Epithelial cell of esophagus (primary cell): ENCODE results near the gene ZFYVE1.
"Not testable (repeated sequence)": the region's sequence is repeated elsewhere in the genome, so short reads cannot be mapped to it uniquely, and the experiment has no call there.

Experiments
- DNase-seq: peaks from one replicate; pipeline ENCODE4 v3.0.0; 2010; ENCODE audit warnings: low read depth
- H3K4me3 ChIP-seq: 2 replicates; pipeline ENCODE4 v1.5.1; 2011; ENCODE audit warnings: mild to moderate bottlenecking, low read length, control low read depth
- TF ChIP-seq, protein P1 (sequence below): IDR thresholded peaks from 2 replicates; pipeline ENCODE4 v1.5.1; 2011; ENCODE audit warnings: low read depth, mild to moderate bottlenecking, low read length, control low read depth, inconsistent platforms; ENCODE audit not compliant: insufficient read depth; ENCODE audit errors: missing control alignments

The ZFYVE1 gene

DNA sequence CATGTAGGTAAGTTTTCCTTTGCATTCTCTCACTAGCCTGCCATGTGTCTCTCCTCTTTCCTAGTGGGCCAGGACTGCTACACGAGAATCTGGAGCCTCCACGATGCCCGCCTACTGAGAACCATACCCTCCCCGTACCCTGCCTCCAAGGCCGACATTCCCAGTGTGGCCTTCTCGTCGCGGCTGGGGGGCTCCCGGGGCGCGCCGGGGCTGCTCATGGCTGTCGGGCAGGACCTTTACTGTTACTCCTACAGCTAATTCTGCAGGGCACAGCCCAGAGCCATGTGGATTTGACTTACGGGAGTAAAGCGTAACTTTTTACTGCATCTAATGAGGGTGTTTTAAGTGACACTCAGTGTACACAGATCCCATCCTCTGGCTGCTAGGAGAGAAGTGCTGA lies 68.4 kb downstream of the ZFYVE1 start:
- no peak overlapping the region for H3K4me3 ChIP-seq
- DNase-seq, result no peak
- TF ChIP-seq, protein P1, sequence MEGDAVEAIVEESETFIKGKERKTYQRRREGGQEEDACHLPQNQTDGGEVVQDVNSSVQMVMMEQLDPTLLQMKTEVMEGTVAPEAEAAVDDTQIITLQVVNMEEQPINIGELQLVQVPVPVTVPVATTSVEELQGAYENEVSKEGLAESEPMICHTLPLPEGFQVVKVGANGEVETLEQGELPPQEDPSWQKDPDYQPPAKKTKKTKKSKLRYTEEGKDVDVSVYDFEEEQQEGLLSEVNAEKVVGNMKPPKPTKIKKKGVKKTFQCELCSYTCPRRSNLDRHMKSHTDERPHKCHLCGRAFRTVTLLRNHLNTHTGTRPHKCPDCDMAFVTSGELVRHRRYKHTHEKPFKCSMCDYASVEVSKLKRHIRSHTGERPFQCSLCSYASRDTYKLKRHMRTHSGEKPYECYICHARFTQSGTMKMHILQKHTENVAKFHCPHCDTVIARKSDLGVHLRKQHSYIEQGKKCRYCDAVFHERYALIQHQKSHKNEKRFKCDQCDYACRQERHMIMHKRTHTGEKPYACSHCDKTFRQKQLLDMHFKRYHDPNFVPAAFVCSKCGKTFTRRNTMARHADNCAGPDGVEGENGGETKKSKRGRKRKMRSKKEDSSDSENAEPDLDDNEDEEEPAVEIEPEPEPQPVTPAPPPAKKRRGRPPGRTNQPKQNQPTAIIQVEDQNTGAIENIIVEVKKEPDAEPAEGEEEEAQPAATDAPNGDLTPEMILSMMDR, result no peak

GRCh38 chr14:72957213-72957612 lies 69.7 kb downstream of the ZFYVE1 start:
- no peak for DNase-seq
- TF ChIP-seq, protein P1, result no peak
- no peak overlapping the region for H3K4me3 ChIP-seq

GRCh38 chr14:72956741-72957140 lies 70.2 kb downstream of the ZFYVE1 start:
- not testable (repeated sequence) for DNase-seq, H3K4me3 ChIP-seq

- TF ChIP-seq, protein P1, result no peak
- no peak for DNase-seq
- no peak overlapping the region for H3K4me3 ChIP-seq
Observed at GRCh38 chr14:72952171-72952570, 74.7 kb downstream of the ZFYVE1 start.

- TF ChIP-seq, protein P1, result peak; percentile 91
- no peak overlapping the region for H3K4me3 ChIP-seq
- DNase-seq, result peak; percentile 63
Observed at GRCh38 chr14:72948481-72949138, 78.3 kb downstream of the ZFYVE1 start.

DNA sequence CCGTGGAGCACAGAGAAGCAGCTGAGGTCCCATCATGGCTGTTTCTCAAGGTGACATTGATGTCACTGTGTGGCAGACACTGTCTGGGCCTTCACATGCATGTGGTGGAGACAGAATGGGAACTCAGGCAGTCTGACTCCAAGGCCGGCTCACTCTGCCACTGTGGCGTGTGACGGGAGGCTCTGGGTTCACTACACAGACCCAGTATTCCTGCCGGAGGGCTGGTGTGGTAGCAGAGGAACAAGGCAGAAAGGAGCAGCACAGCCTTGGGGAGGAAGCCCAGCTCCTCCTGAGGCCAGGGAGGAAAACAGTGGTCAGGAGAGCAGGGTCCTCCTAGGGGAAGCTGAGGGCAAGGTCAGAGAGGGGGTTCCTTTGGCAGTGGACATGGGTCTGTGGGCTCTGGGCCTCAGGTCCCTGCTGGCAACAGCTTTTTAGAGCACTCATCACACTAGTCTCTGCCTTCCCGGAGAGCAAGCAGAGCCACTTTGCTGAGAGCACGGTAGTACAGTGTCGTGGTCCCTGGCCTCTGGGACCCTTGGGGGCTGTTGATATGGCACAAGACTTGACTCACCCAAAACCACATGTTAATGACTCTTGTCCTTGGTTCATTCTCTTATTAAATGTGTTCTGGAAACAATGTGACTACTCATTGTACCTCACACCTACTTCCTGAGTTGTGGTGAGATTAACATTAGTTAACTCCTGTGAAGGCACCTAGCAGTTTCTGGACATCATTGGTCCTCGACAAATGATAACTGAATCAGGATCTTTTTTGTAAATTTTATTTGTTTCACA lies 79.3 kb downstream of the ZFYVE1 start:
- TF ChIP-seq, protein P1, result no peak
- no peak overlapping the region for H3K4me3 ChIP-seq
- DNase-seq, result peak; percentile 8

- TF ChIP-seq, protein P1, result no peak
- H3K4me3 ChIP-seq, result no peak overlapping the region
- peak; percentile 35 for DNase-seq
Observed at GRCh38 chr14:72946491-72946890, 80.4 kb downstream of the ZFYVE1 start.
